ENCODE measurements around the gene BMP5.

DNA sequence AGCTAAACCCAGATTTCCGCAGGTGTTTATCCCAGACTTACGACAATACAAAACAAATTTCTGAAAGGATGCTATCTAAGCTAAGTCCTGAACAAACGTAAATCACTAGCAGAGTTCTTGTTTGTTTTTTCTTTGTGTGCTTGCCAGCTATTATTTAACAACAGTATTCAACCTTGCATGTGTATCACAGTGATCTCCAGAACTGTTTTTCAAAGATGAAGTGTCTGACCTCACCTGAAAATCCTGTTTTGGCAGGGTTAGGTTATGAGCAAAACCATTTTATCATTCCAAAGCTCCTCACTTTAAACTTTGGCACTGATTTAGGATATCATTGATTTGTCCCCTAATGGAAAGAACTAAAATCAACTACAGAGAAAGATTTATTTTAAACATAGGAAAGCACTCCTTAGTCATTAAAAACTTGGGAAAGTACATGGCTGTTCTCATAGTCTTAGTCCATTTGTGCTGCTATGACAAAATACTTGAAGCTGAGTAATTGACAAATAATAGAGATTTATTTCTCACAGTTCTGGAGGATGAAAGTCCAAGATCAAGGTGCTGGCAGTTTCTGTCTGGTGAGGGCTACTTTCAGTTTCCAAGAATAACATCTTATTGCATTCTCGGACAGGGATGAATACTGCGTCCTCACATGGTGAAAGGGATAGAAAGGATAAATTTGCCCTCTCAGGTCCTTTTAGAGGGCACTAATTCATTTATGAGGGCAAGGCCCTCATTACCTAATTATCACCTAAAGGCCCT, 20.8 kb upstream of the BMP5 start:
- TF ChIP-seq, protein P1, sequence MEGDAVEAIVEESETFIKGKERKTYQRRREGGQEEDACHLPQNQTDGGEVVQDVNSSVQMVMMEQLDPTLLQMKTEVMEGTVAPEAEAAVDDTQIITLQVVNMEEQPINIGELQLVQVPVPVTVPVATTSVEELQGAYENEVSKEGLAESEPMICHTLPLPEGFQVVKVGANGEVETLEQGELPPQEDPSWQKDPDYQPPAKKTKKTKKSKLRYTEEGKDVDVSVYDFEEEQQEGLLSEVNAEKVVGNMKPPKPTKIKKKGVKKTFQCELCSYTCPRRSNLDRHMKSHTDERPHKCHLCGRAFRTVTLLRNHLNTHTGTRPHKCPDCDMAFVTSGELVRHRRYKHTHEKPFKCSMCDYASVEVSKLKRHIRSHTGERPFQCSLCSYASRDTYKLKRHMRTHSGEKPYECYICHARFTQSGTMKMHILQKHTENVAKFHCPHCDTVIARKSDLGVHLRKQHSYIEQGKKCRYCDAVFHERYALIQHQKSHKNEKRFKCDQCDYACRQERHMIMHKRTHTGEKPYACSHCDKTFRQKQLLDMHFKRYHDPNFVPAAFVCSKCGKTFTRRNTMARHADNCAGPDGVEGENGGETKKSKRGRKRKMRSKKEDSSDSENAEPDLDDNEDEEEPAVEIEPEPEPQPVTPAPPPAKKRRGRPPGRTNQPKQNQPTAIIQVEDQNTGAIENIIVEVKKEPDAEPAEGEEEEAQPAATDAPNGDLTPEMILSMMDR (IDR thresholded peaks at IDR 0.05; ENCODE audit: low read depth, low read length, poor library complexity, severe bottlenecking), result no peak
- TF ChIP-seq EZH2phosphoT487 (IDR thresholded peaks at IDR 0.05; ENCODE audit: borderline replicate concordance, low read length), result no peak
